GM12874 (cell line): Measurements from ENCODE around the gene SYNE1.

Experiments
- CTCF ChIP-seq: IDR thresholded peaks from 2 replicates; pipeline ENCODE4 v1.5.1; 2011; ENCODE audit warnings: low read depth, mild to moderate bottlenecking, control low read depth, low read length, moderate library complexity; ENCODE audit not compliant: insufficient read depth

SYNE1 gene

GRCh38 chr6:152637296-152638047, at the start of gene SYNE1:
SYNE1 (minus strand) TSS chr6:152637362; CDS start chr6:152628331, 9,031 bp downstream.
- TF ChIP-seq CTCF, result no peak

GRCh38 chr6:152685819-152686218, 48.7 kb upstream of the SYNE1 start:
- TF ChIP-seq CTCF, result no peak

GRCh38 chr6:152682141-152682540, 45.0 kb upstream of the SYNE1 start:
- TF ChIP-seq CTCF, result no peak

GRCh38 chr6:152680879-152681517, 43.8 kb upstream of the SYNE1 start:
- no peak for TF ChIP-seq CTCF

GRCh38 chr6:152680151-152680550, 43.0 kb upstream of the SYNE1 start:
- TF ChIP-seq CTCF, result no peak

GRCh38 chr6:152673236-152673635, 36.1 kb upstream of the SYNE1 start:
- TF ChIP-seq CTCF, result no peak

GRCh38 chr6:152671171-152671570, 34.0 kb upstream of the SYNE1 start:
- no peak for TF ChIP-seq CTCF
